Adrenal gland (tissue), 12 donors: Measurements from ENCODE around the gene KCP. TPM values are rescaled to one million over a fixed set of nuclear protein-coding genes. Genes with fewer than 3 reads are reported as not detected.

Experiments
- DNase-seq, 7 donors: peaks; one replicate each; pipeline ENCODE4 v3.0.0-alpha.2; 2019 to 2020
- H3K27ac ChIP-seq, 5 donors: fragments of 200-600 bp; sonication (generic) in 4 of 5; 1 replicate in 3 of 5; 2 replicates in 2 of 5; pipeline versions ENCODE4 v1.5.1 to v1.8.0; 2016 to 2020; ENCODE audit warnings: mild to moderate bottlenecking in 1 of 5
- H3K27me3 ChIP-seq: fragments of 200-600 bp; 2 replicates; pipeline ENCODE4 v1.8.0; 2021
- H3K36me3 ChIP-seq, 2 donors: fragments of 200-600 bp; replicated peaks in 1 of 2; 1 replicate in 1 of 2; 2 replicates in 1 of 2; pipeline versions ENCODE4 v1.5.1 to v1.8.0; 2018 to 2022
- H3K4me1 ChIP-seq, 2 donors: fragments of 200-600 bp; replicated peaks in 1 of 2; 1 replicate in 1 of 2; 2 replicates in 1 of 2; pipeline versions ENCODE4 v1.5.1 to v1.8.0; 2018 to 2021
- H3K4me3 ChIP-seq, 4 donors: fragments of 200-600 bp; sonication (generic) in 3 of 4; one replicate each; pipeline ENCODE4 v1.5.1; 2016 to 2018
- H3K9me3 ChIP-seq, 3 donors: fragments of 200-600 bp; sonication (generic) in 1 of 3; replicated peaks in 1 of 3; 1 replicate in 2 of 3; 2 replicates in 1 of 3; pipeline versions ENCODE4 v1.5.1 to v1.8.0; 2016 to 2021
- CTCF ChIP-seq, 6 experiments: fragments of 450-650 bp in 4 of 6; fragments of 200-600 bp in 2 of 6; sonication (generic) in 1 of 6; IDR thresholded peaks; 1 replicate in 5 of 6; 2 replicates in 1 of 6; pipeline versions ENCODE4 v1.5.1 to v1.8.0; 2016 to 2021; ENCODE audit warnings: antibody characterized with exemption in 6 of 6, mild to moderate bottlenecking in 2 of 6, moderate library complexity in 1 of 6
- POLR2A ChIP-seq, 2 donors: fragments of 450-650 bp; IDR thresholded peaks; one replicate each; pipeline ENCODE4 v1.6.1; 2017; ENCODE audit warnings: antibody characterized with exemption in 2 of 2, mild to moderate bottlenecking in 2 of 2, moderate library complexity in 1 of 2
- WGBS, 4 donors: extraction: QIAGEN DNeasy Blood & Tissue Kit in 2 of 4; methylation state at CpG; one replicate each; pipeline versions ENCODE4 v1.1.5 to v1.1.7; 2013 to 2017; 5-methylcytosine and 5-hydroxymethylcytosine counted together
- intact Hi-C, 2 donors: fragments of 100-400 bp; cut with DNase I; formaldehyde crosslinking; loops; one replicate each; pipeline versions ENCODE4 v1.14.1 to v1.15.0; 2022 to 2023
- polyA plus RNA-seq, 3 donors: library from polyadenylated mRNA; stranded (reverse); fragments of 200-250 nt in 2 of 3; fragments of 350-450 nt in 1 of 3; fragmentation: Illumina TruSeq in 1 of 3; extraction: RNeasy Lipid Tissue Mini Kit (QIAGEN cat#74804) in 1 of 3; gene quantifications; one replicate each; pipeline ENCODE4 v1.2.3, GENCODE V29; 2013 to 2014
- total RNA-seq, 9 donors: library from RNA; depleted of rRNA in 4 of 9; stranded (reverse); fragments of >200 nt in 4 of 9; fragments of 120-200 nt in 1 of 9; fragmentation: NEBNext Ultra II Directional in 1 of 9; extraction: Animal tissue kit (Norgen Biotek cat#: 25700) in 1 of 9; gene quantifications; one replicate each; pipeline versions ENCODE4 v1.1.0 to v1.2.4, GENCODE V29; 2013 to 2023
- donor health status: healthy with polysubstance abuse.
- donor health status: Bipolar disorder and iron deficiency.
- donor health status: DM: yes; HTN: yes; CAD: no.
- donor health status: DM: no; HTN: no; CAD: no.
- donor health status: DM: no; HTN: no; CAD: no.
- donor health status: DM: yes; HTN: yes; CAD: no.

The KCP gene
- total and polyA plus RNA-seq, 12 donors, result 0.11 to 8.0 (median 0.37) TPM; not detected in 3

GRCh38 chr7:128923411-128923800 is 12.9 kb upstream of the KCP start:
- TF ChIP-seq POLR2A (IDR thresholded peaks at IDR 0.05), result no peak
- WGBS, 4 donors, result 72 to 84% (median 80%) methylated on average over 5 of the region's 5 CpGs
- Histone ChIP-seq H3K4me3 (no peak overlapping the region), H3K4me1 (no peaks in the 10 kb centered on the region), H3K27me3 (peaks cover 4% of the 10 kb centered on the region), H3K9me3 (no peaks in the 10 kb centered on the region), H3K27ac (no peak overlapping the region), H3K36me3 (no peaks in the 10 kb centered on the region)
- no peak for DNase-seq
- intact Hi-C loops, result no loop called here

DNA sequence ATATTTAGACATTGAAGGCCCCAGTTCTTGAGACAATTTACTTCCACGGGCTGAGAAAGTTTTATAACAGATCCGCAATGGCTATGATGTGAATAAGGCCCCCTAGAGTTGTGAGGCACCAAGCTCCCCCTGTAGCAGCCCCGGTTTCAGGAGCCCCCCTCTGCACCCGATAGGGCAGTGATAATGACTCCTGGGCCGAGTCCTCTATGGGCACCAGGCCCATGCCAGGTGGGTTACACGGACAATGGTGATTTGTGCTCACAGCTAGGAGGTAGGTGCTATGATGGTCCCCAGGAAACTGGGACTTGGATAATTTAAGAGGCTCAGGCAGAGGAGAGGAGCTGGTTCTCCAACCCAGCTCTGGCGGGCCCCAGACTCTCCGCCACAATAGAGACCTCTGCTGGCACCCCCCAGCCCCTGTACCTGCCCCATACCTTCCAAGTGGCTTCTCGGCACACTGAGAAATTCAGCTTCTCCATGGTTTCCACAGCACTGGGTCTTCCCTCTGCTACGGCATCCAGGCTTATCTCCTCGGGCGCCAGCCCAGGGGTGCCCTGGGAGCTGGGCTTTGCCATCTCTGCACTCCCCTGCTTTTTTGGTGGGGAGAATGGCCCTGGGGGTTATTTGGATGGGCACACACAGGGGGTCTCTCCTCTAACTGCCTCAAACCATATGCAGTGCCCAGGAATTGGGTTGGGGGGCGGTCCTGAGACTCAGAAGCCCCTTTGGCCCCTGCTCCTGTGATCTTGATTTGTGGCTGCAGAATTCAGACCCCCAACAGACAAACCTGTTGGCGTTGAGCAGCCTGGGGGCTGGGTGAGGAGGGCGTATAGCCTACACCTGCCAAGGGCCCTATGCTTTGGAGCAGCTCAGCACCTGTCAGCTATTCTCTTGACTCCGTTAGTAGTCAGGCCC is 12.2 kb upstream of the KCP start:
- no peaks in the 10 kb centered on the region for H3K9me3 ChIP-seq
- no peak overlapping the region for H3K4me3 ChIP-seq
- intact Hi-C loops, result no loop called here
- no peaks in the 10 kb centered on the region for H3K4me1 ChIP-seq
- TF ChIP-seq POLR2A (IDR thresholded peaks at IDR 0.05) (no peak), CTCF (IDR thresholded peaks at IDR 0.05) (no peak)
- H3K27ac ChIP-seq, result no peak overlapping the region
- WGBS, 4 donors, result 71 to 83% (median 75%) methylated on average over 8 to 16 of the region's 16 CpGs
- H3K36me3 ChIP-seq, result no peaks in the 10 kb centered on the region
- no peaks in the 10 kb centered on the region for H3K27me3 ChIP-seq
- no peak for DNase-seq

GRCh38 chr7:128921866-128922440 is 11.4 kb upstream of the KCP start:
- no peak for TF ChIP-seq POLR2A (IDR thresholded peaks at IDR 0.05)
- TF ChIP-seq CTCF (IDR thresholded peaks at IDR 0.05), result no peak
- no peak overlapping the region for H3K27ac ChIP-seq
- no peaks in the 10 kb centered on the region for H3K9me3 ChIP-seq
- no peaks in the 10 kb centered on the region for H3K27me3 ChIP-seq
- H3K4me3 ChIP-seq, result no peak overlapping the region
- intact Hi-C loops, result no loop called here
- DNase-seq, result no peak
- 65 to 77% (median 71%) methylated on average over 8 to 9 of the region's 9 CpGs for WGBS, 4 donors
- no peaks in the 10 kb centered on the region for H3K36me3 ChIP-seq
- H3K4me1 ChIP-seq, result no peaks in the 10 kb centered on the region

DNA sequence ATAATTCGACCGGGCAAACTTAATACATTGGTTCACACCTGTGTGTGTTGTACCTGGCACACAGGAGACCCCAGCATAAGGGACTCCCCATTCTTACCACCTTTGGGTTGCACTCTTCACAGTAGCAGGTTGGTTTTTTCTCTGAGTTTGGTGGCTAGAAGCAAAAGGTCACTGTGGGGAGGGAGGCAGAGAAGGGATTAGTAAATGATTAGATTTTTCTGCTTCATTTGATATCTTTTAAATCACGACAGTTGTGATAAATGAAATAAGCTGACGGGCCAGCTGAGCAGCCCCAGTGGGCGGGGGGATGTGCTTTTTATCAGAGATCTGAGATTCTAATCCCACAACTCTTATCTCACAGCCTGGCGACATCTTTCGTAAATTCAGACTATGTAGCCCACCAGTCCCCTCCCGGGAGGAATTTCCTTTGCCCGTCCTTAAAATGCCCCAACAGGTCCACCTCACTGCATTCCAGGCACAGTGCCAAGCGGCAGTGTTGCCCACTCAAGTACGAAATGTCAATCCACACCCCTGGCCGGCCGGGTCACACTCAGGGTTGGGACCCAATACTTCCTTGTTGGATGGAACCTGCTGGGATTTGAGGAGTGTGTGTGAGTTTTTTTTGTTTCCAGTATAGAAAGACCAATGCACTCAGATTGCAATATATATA is 10.5 kb upstream of the KCP start:
- Histone ChIP-seq H3K36me3 (no peaks in the 10 kb centered on the region), H3K4me3 (no peak overlapping the region), H3K27me3 (peaks cover 6% of the 10 kb centered on the region), H3K9me3 (no peaks in the 10 kb centered on the region), H3K27ac (no peak overlapping the region), H3K4me1 (no peaks in the 10 kb centered on the region)
- DNase-seq, result no peak
- intact Hi-C loops, result no loop called here
- TF ChIP-seq POLR2A (IDR thresholded peaks at IDR 0.05), result no peak
- no peak for TF ChIP-seq CTCF (IDR thresholded peaks at IDR 0.05)
- 56 to 61% (median 56%) methylated on average over 13 of the region's 13 CpGs for WGBS, 4 donors
